SU-DHL-6 (cell line): Measurements from ENCODE around the gene CERS6.
"Not testable (repeated sequence)": the region's sequence is repeated elsewhere in the genome, so short reads cannot be mapped to it uniquely, and the experiment has no call there.

Experiments used
- H2AFZ ChIP-seq: fragments of 200-600 bp; sonication (generic); 2 replicates; pipeline ENCODE4 v1.6.1; 2014; ENCODE audit warnings: low read depth, mild to moderate bottlenecking, moderate library complexity, mixed read lengths, antibody characterized with exemption, low read length; ENCODE audit not compliant: severe bottlenecking
- H3F3A ChIP-seq: fragments of 200-600 bp; shearing (Covaris generic); 2 replicates; pipeline ENCODE4 v1.6.0; 2016; ENCODE audit warnings: antibody characterized with exemption, mild to moderate bottlenecking; ENCODE audit not compliant: insufficient read depth
- H3K27ac ChIP-seq: fragments of 200-600 bp; sonication (generic); 2 replicates; pipeline ENCODE4 v1.5.1; 2016; ENCODE audit warnings: low read depth, mild to moderate bottlenecking, low read length, moderate library complexity, mixed read lengths
- H3K27me3 ChIP-seq: fragments of 200-600 bp; sonication (generic), shearing (Covaris generic); 2 replicates; pipeline ENCODE4 v1.6.0; 2014; ENCODE audit warnings: mild to moderate bottlenecking, low read length
- H3K36me3 ChIP-seq: fragments of 200-600 bp; sonication (generic); 2 replicates; pipeline ENCODE4 v1.6.1; 2014; ENCODE audit warnings: mild to moderate bottlenecking, low read length, mixed read lengths
- H3K4me2 ChIP-seq: fragments of 300-600, 200-600 bp; shearing (Covaris generic), sonication (generic); 2 replicates; pipeline ENCODE4 v1.6.0; 2014; ENCODE audit warnings: low read length, low read depth, mild to moderate bottlenecking; ENCODE audit not compliant: poor library complexity, severe bottlenecking
- H3K4me3 ChIP-seq: fragments of 200-600 bp; sonication (generic); 2 replicates; pipeline ENCODE4 v1.5.1; 2014; ENCODE audit warnings: antibody characterized with exemption, low read length, mild to moderate bottlenecking, mixed read lengths; ENCODE audit not compliant: insufficient read depth, poor library complexity, severe bottlenecking
- H3K79me2 ChIP-seq: fragments of 200-600 bp; sonication (generic); 2 replicates; pipeline ENCODE4 v1.6.1; 2014; ENCODE audit warnings: mild to moderate bottlenecking, low read length, moderate library complexity; ENCODE audit not compliant: insufficient read depth
- H3K9ac ChIP-seq: fragments of 200-600 bp; sonication (generic); 2 replicates; pipeline ENCODE4 v1.7.0; 2014; ENCODE audit warnings: mild to moderate bottlenecking, low read length
- H3K9me2 ChIP-seq: fragments of 200-600 bp; sonication (generic); replicated peaks from 2 replicates; pipeline ENCODE4 v1.6.1; 2014; ENCODE audit warnings: low read length; ENCODE audit not compliant: insufficient read depth
- H3K9me3 ChIP-seq: fragments of 200-600 bp; sonication (generic); 2 replicates; pipeline ENCODE4 v1.6.1; 2014; ENCODE audit warnings: low read length, mixed read lengths; ENCODE audit not compliant: insufficient read depth
- H4K20me1 ChIP-seq: fragments of 200-600 bp; sonication (generic); 2 replicates; pipeline ENCODE4 v1.6.1; 2014; ENCODE audit warnings: low read depth, mild to moderate bottlenecking, antibody characterized with exemption, low read length, moderate library complexity, mixed read lengths
- EZH2phosphoT487 ChIP-seq: fragments of 200-600 bp; sonication (generic), shearing (Covaris generic); conservative IDR thresholded peaks from 2 replicates; pipeline ENCODE4 v1.6.1; 2018; ENCODE audit warnings: mild to moderate bottlenecking, antibody characterized with exemption, low read length, moderate library complexity, mixed read lengths
- TF ChIP-seq, protein P1 (sequence below): fragments of 200-600 bp; sonication (generic); IDR thresholded peaks from one replicate; pipeline ENCODE4 v1.5.1; 2017; ENCODE audit warnings: antibody characterized with exemption, mild to moderate bottlenecking, low read length, moderate library complexity; ENCODE audit not compliant: insufficient read depth, poor library complexity, severe bottlenecking

Gene CERS6, protein sequence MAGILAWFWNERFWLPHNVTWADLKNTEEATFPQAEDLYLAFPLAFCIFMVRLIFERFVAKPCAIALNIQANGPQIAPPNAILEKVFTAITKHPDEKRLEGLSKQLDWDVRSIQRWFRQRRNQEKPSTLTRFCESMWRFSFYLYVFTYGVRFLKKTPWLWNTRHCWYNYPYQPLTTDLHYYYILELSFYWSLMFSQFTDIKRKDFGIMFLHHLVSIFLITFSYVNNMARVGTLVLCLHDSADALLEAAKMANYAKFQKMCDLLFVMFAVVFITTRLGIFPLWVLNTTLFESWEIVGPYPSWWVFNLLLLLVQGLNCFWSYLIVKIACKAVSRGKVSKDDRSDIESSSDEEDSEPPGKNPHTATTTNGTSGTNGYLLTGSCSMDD

DNA sequence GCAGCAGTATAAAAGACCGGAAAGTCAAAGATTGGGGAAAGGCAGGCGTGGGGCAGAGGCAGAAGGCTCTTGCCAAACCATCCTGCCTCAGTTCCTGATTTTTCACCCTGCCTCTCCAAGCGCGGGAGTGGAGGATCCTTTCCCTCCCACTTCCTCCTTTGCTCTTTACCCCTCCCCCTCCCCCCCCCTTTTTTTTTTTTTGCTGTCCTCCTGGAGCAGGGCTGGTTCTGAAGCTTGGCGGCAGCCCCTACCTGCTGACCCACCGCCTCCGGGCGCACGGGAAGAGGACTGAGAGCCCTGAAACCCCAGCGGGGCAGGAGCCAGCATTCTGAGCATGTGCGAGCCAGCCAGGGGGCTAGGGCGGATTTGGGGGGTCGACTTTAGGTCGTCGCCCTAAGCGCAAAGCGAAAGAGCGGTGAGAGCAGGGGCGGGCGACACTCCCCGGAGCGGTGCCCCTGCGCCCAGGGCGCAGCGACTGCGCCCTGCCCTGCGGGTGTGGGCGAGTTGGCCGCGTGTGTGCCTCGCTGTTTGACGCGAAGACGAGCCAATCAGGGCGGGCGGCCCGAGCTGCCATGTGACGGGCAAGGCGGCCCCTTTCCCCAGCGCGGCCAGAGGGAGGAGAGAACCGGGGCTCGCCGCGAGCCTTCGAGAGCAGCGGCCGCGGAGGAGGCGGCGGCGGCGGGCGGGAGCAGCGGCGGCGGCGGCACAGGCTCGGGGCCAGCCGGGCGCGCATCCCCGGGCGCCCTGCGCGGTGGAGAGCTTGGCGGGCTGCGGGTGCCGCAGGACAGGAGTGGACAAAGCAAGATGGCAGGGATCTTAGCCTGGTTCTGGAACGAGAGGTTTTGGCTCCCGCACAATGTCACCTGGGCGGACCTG lies at the start of gene CERS6:
Gene CERS6 (plus strand): TSS at position 628 of the 876 bp plus-strand sequence. CDS start 177 bp downstream, at position 805.
- H3K9me3 ChIP-seq: no peaks in the 10 kb centered on the region
- no peak within 1 kb of the TSS for H3K9ac ChIP-seq
- no peak within 1 kb of the TSS for H3K4me2 ChIP-seq

DNA sequence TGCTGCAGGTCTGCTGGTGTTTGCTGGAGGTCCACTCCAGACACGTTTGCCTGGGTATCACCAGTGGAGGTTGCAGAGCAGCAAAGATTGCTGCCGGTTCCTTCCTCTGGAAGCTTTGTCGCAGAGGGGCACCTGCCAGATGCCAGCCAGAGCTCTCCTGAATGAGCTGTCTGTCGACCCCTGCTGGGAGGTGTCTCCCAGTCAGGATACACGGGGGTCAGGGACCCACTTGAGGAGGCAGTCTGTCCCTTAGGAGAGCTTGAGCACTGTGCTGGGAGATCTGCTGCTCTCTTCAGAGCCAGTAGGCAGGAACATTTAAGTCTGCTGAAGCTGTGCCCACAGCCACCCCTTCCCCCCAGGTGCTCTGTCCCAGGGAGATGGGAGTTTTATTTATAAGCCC lies 43.8 kb upstream of the CERS6 start:
- H3K4me3 ChIP-seq, H3F3A ChIP-seq, H3K79me2 ChIP-seq, H3K9me3 ChIP-seq, H3K9ac ChIP-seq, H4K20me1 ChIP-seq, H3K27ac ChIP-seq, H3K9me2 ChIP-seq, H2AFZ ChIP-seq, H3K36me3 ChIP-seq, H3K4me2 ChIP-seq, H3K27me3 ChIP-seq: not testable (repeated sequence)

More for the DNA sequence above, at the start of gene CERS6:
- TF ChIP-seq EZH2phosphoT487: no peak
- TF ChIP-seq, protein P1, sequence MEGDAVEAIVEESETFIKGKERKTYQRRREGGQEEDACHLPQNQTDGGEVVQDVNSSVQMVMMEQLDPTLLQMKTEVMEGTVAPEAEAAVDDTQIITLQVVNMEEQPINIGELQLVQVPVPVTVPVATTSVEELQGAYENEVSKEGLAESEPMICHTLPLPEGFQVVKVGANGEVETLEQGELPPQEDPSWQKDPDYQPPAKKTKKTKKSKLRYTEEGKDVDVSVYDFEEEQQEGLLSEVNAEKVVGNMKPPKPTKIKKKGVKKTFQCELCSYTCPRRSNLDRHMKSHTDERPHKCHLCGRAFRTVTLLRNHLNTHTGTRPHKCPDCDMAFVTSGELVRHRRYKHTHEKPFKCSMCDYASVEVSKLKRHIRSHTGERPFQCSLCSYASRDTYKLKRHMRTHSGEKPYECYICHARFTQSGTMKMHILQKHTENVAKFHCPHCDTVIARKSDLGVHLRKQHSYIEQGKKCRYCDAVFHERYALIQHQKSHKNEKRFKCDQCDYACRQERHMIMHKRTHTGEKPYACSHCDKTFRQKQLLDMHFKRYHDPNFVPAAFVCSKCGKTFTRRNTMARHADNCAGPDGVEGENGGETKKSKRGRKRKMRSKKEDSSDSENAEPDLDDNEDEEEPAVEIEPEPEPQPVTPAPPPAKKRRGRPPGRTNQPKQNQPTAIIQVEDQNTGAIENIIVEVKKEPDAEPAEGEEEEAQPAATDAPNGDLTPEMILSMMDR: no peak
- Histone ChIP-seq H3F3A (no peaks in the 10 kb centered on the region), H3K36me3 (no peaks in the 10 kb centered on the region), H3K9me2 (no peaks in the 10 kb centered on the region), H4K20me1 (no peaks in the 10 kb centered on the region), H3K27me3 (no peaks in the 10 kb centered on the region), H3K27ac (no peak within 1 kb of the TSS), H3K79me2 (no peaks in the 10 kb centered on the region), H2AFZ (no peak within 1 kb of the TSS), H3K4me3 (no peak within 1 kb of the TSS)

- not testable (repeated sequence) for H3K27ac ChIP-seq, H3K4me2 ChIP-seq, H3K79me2 ChIP-seq, H3K9me2 ChIP-seq, H4K20me1 ChIP-seq, H3K36me3 ChIP-seq, H2AFZ ChIP-seq, H3F3A ChIP-seq, H3K9ac ChIP-seq, H3K4me3 ChIP-seq, H3K27me3 ChIP-seq, H3K9me3 ChIP-seq
Observed at GRCh38 chr2:168413101-168413500, 43.0 kb upstream of the CERS6 start.

DNA sequence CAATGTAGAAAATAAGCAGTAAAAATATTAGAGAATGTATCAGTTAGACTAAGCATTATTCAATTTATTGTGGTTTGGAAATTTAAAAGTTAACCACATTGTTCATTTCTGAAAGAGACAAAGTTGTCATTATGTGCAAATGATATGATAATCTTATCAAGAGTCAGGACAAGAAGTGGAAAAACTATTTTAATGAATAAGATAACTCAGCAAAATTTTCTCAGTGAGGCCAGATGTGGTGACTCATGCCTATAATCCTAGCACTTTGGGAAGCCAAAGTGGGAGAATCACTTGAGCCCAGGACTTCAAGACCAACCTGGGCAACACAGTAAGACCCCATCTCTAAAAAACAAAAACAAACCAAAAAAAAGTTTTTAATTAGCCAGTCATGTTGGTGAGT lies 39.5 kb upstream of the CERS6 start:
- Histone ChIP-seq H3K36me3 (no peaks in the 10 kb centered on the region), H3K9me2 (no peaks in the 10 kb centered on the region), H3K79me2 (no peaks in the 10 kb centered on the region), H2AFZ (no peak overlapping the region), H3K9me3 (no peaks in the 10 kb centered on the region), H3K27ac (no peak overlapping the region), H3K27me3 (no peaks in the 10 kb centered on the region), H4K20me1 (no peaks in the 10 kb centered on the region), H3K9ac (no peak overlapping the region), H3K4me2 (no peak overlapping the region), H3K4me3 (no peak overlapping the region), H3F3A (no peaks in the 10 kb centered on the region)
- TF ChIP-seq, protein P1: no peak
- TF ChIP-seq EZH2phosphoT487: no peak
